Effector CD8-positive, alpha-beta T cell (primary cell): ENCODE data around the gene EPHB1.
"Not testable (repeated sequence)": the region's sequence is repeated elsewhere in the genome, so short reads cannot be mapped to it uniquely, and the experiment has no call there.

Experiments used
- DNase-seq: peaks from one replicate; lab custom pipeline; 2025; lab: John Stamatoyannopoulos, UW

EPHB1 gene

DNA sequence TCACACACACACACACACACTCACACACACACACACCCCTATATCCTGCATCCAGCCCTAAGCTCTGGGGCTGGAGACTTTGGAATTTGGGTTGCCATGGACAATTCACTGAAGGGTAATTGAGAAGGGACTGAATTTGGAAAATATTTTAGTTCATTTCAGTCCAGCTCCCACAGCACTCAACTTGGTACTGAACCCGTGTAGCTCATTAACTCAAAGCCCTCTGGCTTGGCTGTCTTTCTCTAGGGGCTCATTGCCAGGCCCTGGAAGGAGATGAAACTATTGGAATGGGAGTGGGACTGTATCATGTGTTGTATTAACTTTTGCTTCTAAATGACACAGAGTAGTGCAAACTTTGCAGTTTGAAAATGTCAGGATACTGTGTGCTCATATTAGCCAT lies 157.3 kb downstream of the EPHB1 start:
- DNase-seq: no peak

- no peak for DNase-seq
Measured at GRCh38 chr3:134955874-134956273, 160.8 kb downstream of the EPHB1 start.

DNA sequence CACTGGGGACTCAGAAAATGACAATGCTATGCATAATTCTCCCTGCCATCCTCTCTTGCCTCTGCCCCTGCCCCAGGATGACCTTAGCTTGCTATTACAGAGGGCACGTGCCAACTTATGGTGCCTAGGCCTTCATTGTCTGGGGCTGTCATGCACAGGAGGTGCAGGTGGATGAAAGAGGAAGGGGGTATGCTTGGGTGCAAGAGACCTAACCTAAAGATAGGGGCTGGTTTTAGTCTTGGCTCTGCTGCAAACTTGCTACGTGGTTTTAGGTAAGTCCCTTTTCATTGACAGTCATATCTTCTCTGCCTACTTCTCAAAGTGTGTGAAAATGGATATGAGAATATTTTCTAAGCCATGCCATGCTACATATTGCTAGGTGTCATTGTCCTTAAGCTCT lies 161.3 kb downstream of the EPHB1 start:
- no peak for DNase-seq

GRCh38 chr3:134956844-134957243 lies 161.8 kb downstream of the EPHB1 start:
- DNase-seq: no peak

DNA sequence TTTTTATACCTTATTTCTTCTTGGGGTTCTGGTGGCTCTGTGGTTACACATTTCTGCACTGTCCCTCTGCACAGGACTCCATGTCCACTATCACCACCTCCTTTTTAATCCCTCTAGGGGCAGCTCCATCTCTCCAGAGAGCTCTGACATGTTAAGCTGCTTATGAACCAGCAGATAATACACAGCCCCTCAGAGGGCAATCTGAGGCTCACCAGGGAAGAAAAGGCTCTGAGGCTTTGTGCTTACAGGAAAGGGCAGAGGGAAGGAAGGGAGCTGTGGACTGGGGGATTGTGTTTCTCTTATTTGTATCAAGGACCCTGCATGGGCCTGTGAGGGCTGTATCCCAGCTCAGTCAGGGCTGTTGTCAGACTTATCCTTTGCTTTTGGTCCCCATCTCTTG lies 164.5 kb downstream of the EPHB1 start:
- no peak for DNase-seq

GRCh38 chr3:134964226-134964625 lies 169.2 kb downstream of the EPHB1 start:
- no peak for DNase-seq

- DNase-seq: no peak
Measured at GRCh38 chr3:134965865-134966481, 170.9 kb downstream of the EPHB1 start.

DNA sequence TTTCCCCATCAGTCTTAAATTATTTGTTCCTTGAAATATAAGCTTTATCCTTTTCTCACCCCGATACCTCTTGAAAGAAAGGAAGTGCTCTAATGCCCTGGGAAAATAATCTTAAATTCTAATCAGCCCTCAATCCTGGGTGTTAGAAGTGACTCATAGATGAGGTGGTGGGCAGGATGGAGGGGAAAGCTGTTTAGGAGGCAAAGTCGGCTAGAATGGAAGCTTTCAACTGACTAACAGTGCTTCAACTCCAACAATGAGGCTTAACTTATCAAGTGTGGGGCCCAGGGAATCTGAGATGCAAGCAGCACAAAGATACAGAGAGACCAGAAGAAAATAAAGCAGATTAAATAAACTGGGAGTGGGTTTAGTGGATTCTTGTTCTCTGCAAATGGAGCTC lies 175.8 kb downstream of the EPHB1 start:
- DNase-seq: no peak

- DNase-seq: no peak
Measured at GRCh38 chr3:134971306-134971705, 176.2 kb downstream of the EPHB1 start.

- DNase-seq: not testable (repeated sequence)
Measured at GRCh38 chr3:134971907-134972306, 176.8 kb downstream of the EPHB1 start.

GRCh38 chr3:134972836-134973455 lies 177.9 kb downstream of the EPHB1 start:
- DNase-seq: no peak

- no peak for DNase-seq
Measured at GRCh38 chr3:134974624-134975023, 179.6 kb downstream of the EPHB1 start.

GRCh38 chr3:134976948-134977347 lies 181.9 kb downstream of the EPHB1 start:
- DNase-seq: no peak

DNA sequence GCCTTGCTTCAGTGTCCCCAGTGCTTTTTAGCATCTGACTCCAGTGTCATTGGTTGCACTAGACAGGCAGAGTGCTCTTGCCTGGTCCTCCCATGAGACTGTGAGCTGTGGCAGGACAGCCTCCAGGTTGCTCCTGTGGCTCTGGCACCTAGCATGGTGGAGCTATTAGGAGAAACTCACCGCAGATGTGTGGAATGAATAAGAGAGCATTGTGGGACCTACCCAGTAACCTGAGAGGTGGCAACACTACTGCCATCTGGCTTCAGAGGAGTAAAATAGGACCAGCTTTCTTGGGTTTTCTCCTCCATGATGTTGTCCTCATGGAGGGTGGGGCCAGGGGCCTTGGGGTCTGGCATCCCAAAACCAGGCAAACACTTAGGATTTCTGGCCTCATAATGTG lies 183.6 kb downstream of the EPHB1 start:
- DNase-seq: no peak

GRCh38 chr3:134985864-134986715 lies 191.0 kb downstream of the EPHB1 start:
- DNase-seq: no peak

DNA sequence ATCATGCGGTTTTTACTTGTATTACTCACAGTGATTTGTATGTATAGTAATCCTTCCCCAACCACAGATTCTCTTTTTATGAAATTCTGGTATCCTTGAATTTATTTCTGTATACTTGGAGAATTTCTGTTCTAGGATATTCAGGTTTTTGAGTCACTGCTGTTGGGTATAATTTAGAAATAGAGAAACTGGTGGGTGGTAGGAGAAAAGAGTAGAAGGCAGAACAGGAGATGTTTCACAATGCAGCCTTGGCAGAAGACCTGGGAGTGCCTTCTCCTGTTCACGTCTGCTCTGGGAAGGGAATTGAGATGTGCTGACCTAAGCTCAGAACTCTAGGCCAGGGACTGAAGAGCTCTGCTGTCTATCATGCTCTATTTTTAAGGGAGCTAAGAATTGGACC lies 193.6 kb downstream of the EPHB1 start:
- DNase-seq: no peak

DNA sequence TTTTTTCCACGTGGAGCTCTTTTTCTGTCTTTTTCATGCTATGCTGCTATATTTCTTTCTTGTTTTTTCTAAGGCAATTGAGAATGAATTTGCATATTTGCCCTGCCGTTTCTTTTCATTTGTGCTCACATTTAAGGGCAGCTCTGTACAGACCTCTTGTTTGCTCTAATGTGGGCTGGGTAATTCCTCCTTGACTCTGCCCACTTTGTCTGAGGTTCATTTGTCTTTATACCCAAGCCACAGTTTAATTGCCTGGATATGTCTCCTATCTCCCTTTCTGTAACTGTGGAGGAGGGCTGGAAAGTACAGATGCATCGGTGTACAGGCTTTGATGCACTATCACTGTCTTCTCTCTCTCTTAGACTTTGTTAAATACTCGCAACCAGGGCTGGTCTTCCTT lies 195.9 kb downstream of the EPHB1 start:
- no peak for DNase-seq

DNA sequence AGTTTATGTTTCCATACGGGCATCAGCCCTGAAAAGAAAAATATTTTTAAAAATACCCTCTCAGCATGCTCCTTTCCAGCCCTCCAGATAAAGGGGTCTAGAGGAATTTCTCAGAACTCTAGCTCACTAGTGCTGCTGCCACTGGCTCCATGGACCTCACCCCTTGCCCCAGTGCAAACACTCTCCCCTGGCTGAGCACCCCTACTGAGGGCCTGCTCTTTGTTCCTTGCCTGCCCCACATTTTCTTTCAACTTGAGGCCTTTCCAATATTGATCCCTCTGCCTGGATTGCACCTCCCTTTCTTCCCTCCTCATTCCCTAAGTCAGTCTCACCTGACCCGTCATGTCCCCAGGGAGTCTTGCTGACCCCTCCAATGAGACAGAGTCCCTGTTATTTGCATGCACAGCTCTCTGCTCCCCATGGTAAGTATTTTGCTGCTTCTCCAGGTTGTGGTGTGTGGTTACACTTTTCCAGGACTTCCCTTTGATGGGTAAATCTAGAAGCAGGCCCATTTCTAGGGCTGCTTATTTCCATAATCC lies 196.5 kb downstream of the EPHB1 start:
- DNase-seq: no peak

DNA sequence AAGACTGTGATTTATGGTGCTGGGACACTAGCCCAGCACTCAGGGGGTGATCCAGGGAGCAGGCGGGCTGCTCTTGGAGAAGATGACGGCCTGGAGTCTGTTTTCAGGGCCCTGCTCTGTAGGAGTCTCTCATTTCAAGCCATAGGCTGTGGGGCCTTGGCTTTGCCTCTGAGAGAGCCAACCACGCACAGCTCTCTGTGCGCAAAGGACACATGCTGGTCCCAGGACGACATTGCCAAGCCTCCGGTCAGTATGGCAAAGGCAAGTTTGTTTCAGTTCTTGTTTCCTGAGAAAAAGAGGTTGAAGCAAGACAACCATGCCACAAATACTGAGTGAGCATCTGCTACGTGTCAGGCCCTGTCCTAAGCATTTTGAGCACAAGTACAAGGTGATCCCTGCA lies 197.1 kb downstream of the EPHB1 start:
- no peak for DNase-seq

- no peak for DNase-seq
Measured at GRCh38 chr3:134992586-134992985, 197.5 kb downstream of the EPHB1 start.

DNA sequence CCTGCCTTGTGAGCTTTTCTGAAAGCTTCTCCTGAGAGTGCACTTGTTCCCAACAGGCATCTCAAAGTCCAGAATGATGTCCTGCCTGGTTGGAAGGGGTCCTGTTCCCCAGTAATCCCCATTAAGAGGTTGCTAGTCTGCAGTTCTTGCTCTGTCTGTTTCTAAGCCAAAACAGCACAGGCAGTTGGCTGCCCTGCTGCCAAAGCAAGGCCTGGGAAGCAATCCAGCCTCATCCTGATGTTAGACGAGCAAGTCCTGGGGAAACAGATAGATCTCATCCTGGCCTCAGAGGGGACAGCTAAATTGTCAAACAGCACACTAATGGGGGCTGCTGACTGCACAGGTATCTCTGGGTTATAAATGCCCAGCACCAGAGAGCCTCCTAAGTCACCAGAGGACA lies 198.0 kb downstream of the EPHB1 start:
- no peak for DNase-seq

GRCh38 chr3:134998158-134998557 lies 203.1 kb downstream of the EPHB1 start:
- no peak for DNase-seq

DNA sequence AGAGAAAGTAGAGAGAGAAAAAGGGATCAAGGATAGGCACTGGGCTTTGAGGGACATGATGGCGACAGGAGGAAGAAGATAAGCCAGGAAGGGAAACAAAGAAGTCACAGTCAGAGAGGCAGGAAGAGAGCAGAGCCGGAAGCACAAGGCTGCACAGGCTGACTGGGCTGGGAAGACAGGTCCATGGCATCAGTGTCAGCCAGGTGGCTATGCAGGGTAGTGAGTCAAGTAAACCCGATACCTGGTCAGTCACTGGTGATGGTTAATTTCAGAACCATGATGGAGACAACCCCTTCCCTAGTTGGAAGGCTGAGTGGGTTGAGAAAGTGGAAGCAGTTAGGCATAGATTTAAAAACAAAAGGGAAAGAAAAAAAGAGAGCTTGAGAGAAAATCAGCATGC lies 203.8 kb downstream of the EPHB1 start:
- no peak for DNase-seq
